ENCODE measurements around the gene CXCL17.

GRCh38 chr19:42422092-42422900 lies 20.4 kb downstream of the CXCL17 start:
- TF ChIP-seq POLR2AphosphoS5 (IDR thresholded peaks at IDR 0.05; ENCODE audit: low read depth, low read length) (no peak), POLR2A (IDR thresholded peaks at IDR 0.05; ENCODE audit: low read depth, low read length) (no peak), SPI1 (IDR thresholded peaks at IDR 0.05; ENCODE audit: low read depth, low read length) (no peak), PAX5 (IDR thresholded peaks at IDR 0.05; ENCODE audit: insufficient read depth, low read length, severe bottlenecking) (no peak), TAF1 (IDR thresholded peaks at IDR 0.05; ENCODE audit: low read depth, low read length) (no peak)

All from GM12891 (cell line).